GM23338 (cell line): ENCODE measurements around the gene RAP1B.

Experiments
- CREB1 ChIP-seq: fragments of 250-450 bp; sonication (Bioruptor Pico); IDR thresholded peaks from 2 replicates; pipeline ENCODE4 v1.5.0; 2020; ENCODE audit warnings: low read depth, mild to moderate bottlenecking, moderate library complexity
- CTCF ChIP-seq, 2 experiments: fragments of 200-600 bp in 1 of 2; sonication (generic) in 1 of 2; conservative IDR thresholded peaks; 2 replicates each; pipeline versions ENCODE4 v1.5.1 to v1.6.1; 2016 to 2017; ENCODE audit warnings: antibody characterized with exemption in 2 of 2, low read depth in 2 of 2, mild to moderate bottlenecking in 2 of 2, moderate library complexity in 1 of 2
- ETS1 ChIP-seq: IDR thresholded peaks from 2 replicates; pipeline ENCODE4 v1.6.1; 2016; ENCODE audit warnings: antibody characterized with exemption
- EZH2 ChIP-seq: fragments of 200-600 bp; sonication (generic); IDR thresholded peaks from one replicate; pipeline ENCODE4 v1.8.0; 2017; ENCODE audit warnings: antibody characterized with exemption, mild to moderate bottlenecking, low read depth; ENCODE audit not compliant: unreplicated experiment
- EZH2phosphoT487 ChIP-seq: fragments of 200-600 bp; sonication (generic); IDR thresholded peaks from one replicate; pipeline ENCODE4 v1.8.1; 2018; ENCODE audit warnings: antibody characterized with exemption; ENCODE audit not compliant: unreplicated experiment
- JUNB ChIP-seq: IDR thresholded peaks from one replicate; pipeline ENCODE4 v1.6.1; 2016; ENCODE audit warnings: antibody characterized with exemption; ENCODE audit not compliant: unreplicated experiment
- NANOG ChIP-seq: IDR thresholded peaks from 2 replicates; pipeline ENCODE4 v1.6.1; 2016; ENCODE audit warnings: antibody characterized with exemption, borderline replicate concordance
- POLR2AphosphoS5 ChIP-seq: IDR thresholded peaks from 2 replicates; pipeline ENCODE4 v1.6.1; 2016; ENCODE audit warnings: antibody characterized with exemption, low read depth
- REST ChIP-seq: IDR thresholded peaks from one replicate; pipeline ENCODE4 v1.6.1; 2018; ENCODE audit warnings: antibody characterized with exemption; ENCODE audit not compliant: unreplicated experiment
- STAT1 ChIP-seq: IDR thresholded peaks from one replicate; pipeline ENCODE4 v1.6.1; 2016; ENCODE audit warnings: antibody characterized with exemption; ENCODE audit not compliant: unreplicated experiment
- ZNF331 ChIP-seq: fragments of 250-450 bp; sonication (Bioruptor Pico); IDR thresholded peaks from 2 replicates; pipeline ENCODE4 v1.5.0; 2020; ENCODE audit warnings: low read depth, mild to moderate bottlenecking, moderate library complexity
- ZNF462 ChIP-seq: fragments of 250-450 bp; sonication (Bioruptor Pico); IDR thresholded peaks from 2 replicates; pipeline ENCODE4 v1.5.0; 2020; ENCODE audit warnings: mild to moderate bottlenecking, moderate library complexity

GRCh38 chr12:68624933-68625332 is 14.2 kb downstream of the RAP1B start:
- TF ChIP-seq CTCF (conservative IDR thresholded peaks at IDR 0.05; ENCODE audit: low read depth in 2 of 2) (no peak), POLR2AphosphoS5 (no peak), EZH2 (no peak), CREB1 (CRISPR knock-in tag) (no peak), REST (no peak), JUNB (no peak), ETS1 (no peak), EZH2phosphoT487 (no peak), ZNF462 (no peak), STAT1 (no peak), NANOG (no peak), ZNF331 (no peak)
